BJ (cell line): ENCODE data around the gene HECTD3. TPM values are rescaled to one million over a fixed set of nuclear protein-coding genes. Genes with fewer than 3 reads are reported as not detected.
"Not testable (repeated sequence)": the region's sequence is repeated elsewhere in the genome, so short reads cannot be mapped to it uniquely, and the experiment has no call there.

ENCODE experiments used
- CTCF ChIA-PET: fragments of 350-600 bp; formaldehyde crosslinking; extraction: SDS; loops from one replicate; lab custom pipeline; 2021; ENCODE audit warnings: antibody characterized with exemption, inconsistent platforms; lab: Yijun Ruan, JAX
- POLR2A ChIA-PET: fragments of 300-600 bp; sonication (Branson Sonifier 250); formaldehyde crosslinking; extraction: SDS; loops from one replicate; lab custom pipeline; 2021; ENCODE audit warnings: antibody characterized with exemption; lab: Charles Lee
- DNase-seq: peaks from one replicate; pipeline ENCODE4 v3.0.0-alpha.2; 2011; ENCODE audit warnings: low read depth
- H3K27me3 ChIP-seq: 2 replicates; pipeline ENCODE4 v1.6.0; 2011; ENCODE audit warnings: low read length; ENCODE audit not compliant: control insufficient read depth, insufficient read depth
- H3K36me3 ChIP-seq: 2 replicates; pipeline ENCODE4 v1.5.1; 2011; ENCODE audit warnings: low read length; ENCODE audit not compliant: control insufficient read depth, insufficient read depth
- H3K4me3 ChIP-seq: 2 replicates; pipeline ENCODE4 v1.5.1; 2011; ENCODE audit warnings: low read depth, mild to moderate bottlenecking, control low read depth, low read length
- CTCF ChIP-seq: IDR thresholded peaks from 2 replicates; pipeline ENCODE4 v1.5.1; 2011; ENCODE audit warnings: low read depth, mild to moderate bottlenecking, control low read depth, inconsistent platforms, low read length, moderate library complexity; ENCODE audit not compliant: insufficient read depth
- polyA plus RNA-seq: library from polyadenylated mRNA; depleted of rRNA; stranded (reverse); fragments of >200 nt; gene quantifications from 2 replicates; pipeline ENCODE4 v1.2.3, GENCODE V29; 2011

HECTD3 gene
- polyA plus RNA-seq, 1 experiment: 36.7 TPM

- DNase-seq: no peak
- ChIA-PET CTCF (interaction anchor here (0.9 to 1.2 kb wide), 2 partner anchors 15 to 487 kb away, joined by 3 to 4 read pairs; partner anchors contain the start of gene TESK2), POLR2A (interaction anchor here (0.7 kb wide), 1 partner anchor 9 kb away, joined by 3 read pairs; the partner anchor contains the start of gene UROD)
- no peak for TF ChIP-seq CTCF
- H3K27me3 ChIP-seq: no peaks in the 10 kb centered on the region
- no peak overlapping the region for H3K4me3 ChIP-seq
- H3K36me3 ChIP-seq: peaks cover 48% of the 10 kb centered on the region
These were observed 8.2 kb downstream of the HECTD3 start for GRCh38 chr1:45002650-45003645.

GRCh38 chr1:45001576-45001975 is 9.5 kb downstream of the HECTD3 start:
- DNase-seq, H3K27me3 ChIP-seq, POLR2A ChIA-PET, H3K4me3 ChIP-seq, CTCF ChIA-PET: not testable (repeated sequence)
- H3K36me3 ChIP-seq: peaks cover 36% of the 10 kb centered on the region

- Histone ChIP-seq H3K36me3 (peaks cover 35% of the 10 kb centered on the region), H3K4me3 (no peak overlapping the region), H3K27me3 (no peaks in the 10 kb centered on the region)
- POLR2A ChIA-PET: no interaction called here
- no peak for TF ChIP-seq CTCF
- CTCF ChIA-PET: no interaction called here
- DNase-seq: no peak
These were observed 10.1 kb downstream of the HECTD3 start for GRCh38 chr1:45001011-45001481.

GRCh38 chr1:44999232-44999631 is 11.9 kb downstream of the HECTD3 start:
- Histone ChIP-seq H3K27me3 (no peaks in the 10 kb centered on the region), H3K36me3 (peaks cover 19% of the 10 kb centered on the region), H3K4me3 (no peak overlapping the region)
- DNase-seq: no peak
- POLR2A ChIA-PET: no interaction called here
- no peak for TF ChIP-seq CTCF
- CTCF ChIA-PET: no interaction called here

GRCh38 chr1:44995467-44996238 is 15.5 kb downstream of the HECTD3 start:
- Histone ChIP-seq H3K4me3 (no peak overlapping the region), H3K36me3 (no peaks in the 10 kb centered on the region), H3K27me3 (no peaks in the 10 kb centered on the region)
- no peak for DNase-seq
- no peak for TF ChIP-seq CTCF
- ChIA-PET POLR2A (no interaction called here), CTCF (interaction anchor here (0.9 kb wide), 1 partner anchor 161 kb away, joined by 3 read pairs; no protein-coding TSS in a partner anchor)
